Stimulated activated CD4-positive, alpha-beta T cell treated with anti-CD3 and anti-CD28 coated beads, Interleukin-12 subunit alpha, Interleukin-12 subunit beta, amount 100 ng/mL, for 24 hours (primary cell): ENCODE measurements around the gene NEK5.

Experiments used
- DNase-seq, 2 experiments: peaks; one replicate each; pipeline ENCODE4 v3.0.0-alpha.2; 2020; ENCODE audit warnings: low read depth in 2 of 2

NEK5 gene

GRCh38 chr13:52011632-52012511, 117.0 kb downstream of the NEK5 start, which contains the start of gene ALG11:
Gene ALG11 (plus strand): TSS chr13:52012398. CDS start chr13:52012419, 21 bp downstream.
- DNase-seq = peak; percentile 100

- DNase-seq = peak in 1 of 2 experiments; percentile 9
Measured at GRCh38 chr13:52010890-52011631, 117.8 kb downstream of the NEK5 start, which contains the start of gene ATP7B. Gene ATP7B (minus strand): TSS chr13:52011450. CDS start chr13:52011337, 113 bp downstream.

GRCh38 chr13:52009946-52010345, 118.9 kb downstream of the NEK5 start:
- DNase-seq = no peak

GRCh38 chr13:52006523-52007245, 122.2 kb downstream of the NEK5 start:
- no peak for DNase-seq

- no peak for DNase-seq
Measured at GRCh38 chr13:52005841-52006522, 122.9 kb downstream of the NEK5 start.

- DNase-seq = no peak
Measured at GRCh38 chr13:52004511-52005170, 124.2 kb downstream of the NEK5 start.

GRCh38 chr13:52003541-52003940, 125.3 kb downstream of the NEK5 start:
- DNase-seq = no peak

- no peak for DNase-seq
Measured at GRCh38 chr13:52002361-52002760, 126.5 kb downstream of the NEK5 start.

- no peak for DNase-seq
Measured at GRCh38 chr13:52001120-52001731, 127.6 kb downstream of the NEK5 start.

- DNase-seq = no peak
Measured at GRCh38 chr13:51999921-52000320, 129.0 kb downstream of the NEK5 start.

- no peak for DNase-seq
Measured at GRCh38 chr13:51999510-51999911, 129.4 kb downstream of the NEK5 start.

- DNase-seq = no peak
Measured at GRCh38 chr13:51998723-51999509, 130.0 kb downstream of the NEK5 start.

GRCh38 chr13:51997641-51998330, 131.1 kb downstream of the NEK5 start:
- no peak for DNase-seq

- no peak for DNase-seq
Measured at GRCh38 chr13:51997186-51997585, 131.7 kb downstream of the NEK5 start.

- DNase-seq = no peak
Measured at GRCh38 chr13:51996641-51997040, 132.2 kb downstream of the NEK5 start.

- no peak for DNase-seq
Measured at GRCh38 chr13:51995677-51996551, 133.0 kb downstream of the NEK5 start.

- DNase-seq = no peak
Measured at GRCh38 chr13:51993713-51994112, 135.2 kb downstream of the NEK5 start.
